BE2C (cell line): ENCODE measurements around the gene C3.

ENCODE experiments used
- DNase-seq: peaks from one replicate; pipeline ENCODE4 v3.0.0-alpha.2; 2020
- H3K27me3 ChIP-seq: fragments of 250-450 bp; sonication (Bioruptor Pico); 2 replicates; pipeline ENCODE4 v1.5.1; 2020; ENCODE audit warnings: mild to moderate bottlenecking
- H3K36me3 ChIP-seq: fragments of 250-450 bp; sonication (Bioruptor Pico); 2 replicates; pipeline ENCODE4 v1.5.1; 2020; ENCODE audit warnings: mild to moderate bottlenecking
- H3K4me1 ChIP-seq: fragments of 250-450 bp; sonication (Bioruptor Pico); 2 replicates; pipeline ENCODE4 v1.5.1; 2020
- H3K4me3 ChIP-seq: 2 replicates; pipeline ENCODE4 v1.5.1; 2011; ENCODE audit warnings: low read depth, low read length
- H3K9me3 ChIP-seq: fragments of 250-450 bp; sonication (Bioruptor Pico); 2 replicates; pipeline ENCODE4 v1.5.1; 2020
- CTCF ChIP-seq: IDR thresholded peaks from 2 replicates; pipeline ENCODE4 v1.5.1; 2012; ENCODE audit warnings: mild to moderate bottlenecking, low read depth, low read length

C3 gene

GRCh38 chr19:6739883-6740588 is 19.6 kb upstream of the C3 start:
- TF ChIP-seq CTCF = no peak
- no peaks in the 10 kb centered on the region for H3K9me3 ChIP-seq
- H3K36me3 ChIP-seq = no peaks in the 10 kb centered on the region
- H3K4me1 ChIP-seq = peaks cover 10% of the 10 kb centered on the region
- H3K4me3 ChIP-seq = peak overlapping the region; percentile 62
- DNase-seq = no peak
- no peaks in the 10 kb centered on the region for H3K27me3 ChIP-seq

GRCh38 chr19:6739390-6739882 is 19.0 kb upstream of the C3 start, which contains the start of gene TRIP10:
TRIP10 (plus strand) TSS chr19:6739680; CDS start chr19:6739762, 82 bp downstream.
- TF ChIP-seq CTCF = no peak
- H3K4me3 ChIP-seq = peak within 1 kb of the TSS; percentile 62

GRCh38 chr19:6738787-6739389 is 18.4 kb upstream of the C3 start:
- no peak for TF ChIP-seq CTCF
- no peak for DNase-seq
- Histone ChIP-seq H3K9me3 (no peaks in the 10 kb centered on the region), H3K4me3 (peak overlapping the region; percentile 41), H3K27me3 (no peaks in the 10 kb centered on the region), H3K36me3 (no peaks in the 10 kb centered on the region), H3K4me1 (peaks cover 5% of the 10 kb centered on the region)

More at GRCh38 chr19:6739390-6739882, 19.0 kb upstream of the C3 start, which contains the start of gene TRIP10:
- Histone ChIP-seq H3K4me1 (peaks cover 5% of the 10 kb centered on the region), H3K36me3 (no peaks in the 10 kb centered on the region), H3K9me3 (no peaks in the 10 kb centered on the region), H3K27me3 (no peaks in the 10 kb centered on the region)
- peak; percentile 81 for DNase-seq

GRCh38 chr19:6737873-6738786 is 17.7 kb upstream of the C3 start:
- peaks cover 5% of the 10 kb centered on the region for H3K4me1 ChIP-seq
- peak overlapping the region; percentile 43 for H3K4me3 ChIP-seq
- TF ChIP-seq CTCF = peak; percentile 66
- no peaks in the 10 kb centered on the region for H3K36me3 ChIP-seq
- H3K9me3 ChIP-seq = no peaks in the 10 kb centered on the region
- no peaks in the 10 kb centered on the region for H3K27me3 ChIP-seq
- peak; percentile 72 for DNase-seq

GRCh38 chr19:6737284-6737872 is 16.9 kb upstream of the C3 start, which contains the start of gene GPR108:
GPR108 (minus strand) TSS chr19:6737580; CDS start chr19:6737576, 4 bp downstream.
- H3K36me3 ChIP-seq = no peaks in the 10 kb centered on the region
- peak; percentile 99 for DNase-seq
- H3K4me1 ChIP-seq = peaks cover 5% of the 10 kb centered on the region
- peak within 1 kb of the TSS; percentile 85 for H3K4me3 ChIP-seq
- H3K9me3 ChIP-seq = no peaks in the 10 kb centered on the region
- TF ChIP-seq CTCF = no peak
- H3K27me3 ChIP-seq = no peaks in the 10 kb centered on the region
